Germinal center (tissue), 1 donor: ENCODE data around the gene CNIH1.
"Not testable (repeated sequence)": the region's sequence is repeated elsewhere in the genome, so short reads cannot be mapped to it uniquely, and the experiment has no call there.

ENCODE experiments used
- DNase-seq: peaks from one replicate; pipeline ENCODE4 v3.0.0; 2012; ENCODE audit warnings: mixed read lengths, low spot score

CNIH1 gene

DNA sequence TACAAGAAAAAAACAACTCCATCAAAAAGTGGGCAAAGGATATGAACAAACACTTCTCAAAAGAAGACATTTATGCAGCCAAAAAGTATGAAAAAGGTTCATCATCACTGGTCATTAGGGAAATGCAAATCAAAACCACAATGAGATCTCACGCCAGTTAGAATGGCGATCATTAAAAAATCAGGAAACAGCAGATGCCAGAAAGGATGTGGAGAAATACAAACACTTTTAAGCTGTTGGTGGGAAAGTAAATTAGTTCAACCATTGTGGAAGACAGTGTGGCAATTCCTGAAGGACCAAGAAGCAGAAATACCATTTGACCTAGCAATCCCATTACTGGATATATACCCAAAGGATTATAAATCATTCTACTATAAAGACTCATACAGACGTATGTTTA lies 60.6 kb downstream of the CNIH1 start:
- DNase-seq: not testable (repeated sequence)

DNA sequence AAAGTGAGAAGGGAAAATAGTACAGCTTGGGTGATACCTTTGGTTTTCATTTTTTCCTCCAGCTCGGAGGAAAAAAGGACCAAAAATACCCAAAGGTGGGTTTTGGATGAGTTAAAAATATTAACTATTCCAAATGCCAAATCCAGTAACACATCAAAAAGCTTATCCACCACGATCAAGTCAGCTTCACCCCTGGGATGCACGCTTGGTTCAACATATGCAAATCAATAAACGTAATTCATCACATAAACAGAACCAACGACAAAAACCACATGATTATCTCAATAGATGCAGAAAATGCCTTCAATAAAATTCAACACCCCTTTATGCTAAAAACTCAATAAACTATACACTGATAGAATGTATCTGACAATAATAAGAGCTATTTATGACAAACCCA lies 62.3 kb downstream of the CNIH1 start:
- not testable (repeated sequence) for DNase-seq

DNA sequence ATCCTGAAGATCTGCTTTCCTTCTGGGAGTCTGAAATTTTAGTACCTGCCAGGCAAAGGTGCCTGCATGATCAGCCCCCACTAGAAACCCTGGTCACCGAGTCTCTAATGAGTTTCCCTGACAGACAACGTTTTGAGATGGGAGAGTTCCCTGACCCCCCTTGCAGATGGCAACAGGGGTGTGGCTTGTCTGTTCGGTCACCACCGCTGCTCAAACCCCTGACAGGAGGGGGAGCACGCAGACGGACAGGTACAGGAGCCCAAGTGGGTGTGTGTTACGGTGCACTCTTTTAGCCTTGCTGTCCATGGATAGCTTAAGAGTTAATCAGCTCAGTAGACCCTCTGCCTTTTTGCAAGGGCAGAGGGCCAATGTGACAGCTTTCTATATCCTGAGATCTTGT lies 63.7 kb downstream of the CNIH1 start:
- DNase-seq: no peak

DNA sequence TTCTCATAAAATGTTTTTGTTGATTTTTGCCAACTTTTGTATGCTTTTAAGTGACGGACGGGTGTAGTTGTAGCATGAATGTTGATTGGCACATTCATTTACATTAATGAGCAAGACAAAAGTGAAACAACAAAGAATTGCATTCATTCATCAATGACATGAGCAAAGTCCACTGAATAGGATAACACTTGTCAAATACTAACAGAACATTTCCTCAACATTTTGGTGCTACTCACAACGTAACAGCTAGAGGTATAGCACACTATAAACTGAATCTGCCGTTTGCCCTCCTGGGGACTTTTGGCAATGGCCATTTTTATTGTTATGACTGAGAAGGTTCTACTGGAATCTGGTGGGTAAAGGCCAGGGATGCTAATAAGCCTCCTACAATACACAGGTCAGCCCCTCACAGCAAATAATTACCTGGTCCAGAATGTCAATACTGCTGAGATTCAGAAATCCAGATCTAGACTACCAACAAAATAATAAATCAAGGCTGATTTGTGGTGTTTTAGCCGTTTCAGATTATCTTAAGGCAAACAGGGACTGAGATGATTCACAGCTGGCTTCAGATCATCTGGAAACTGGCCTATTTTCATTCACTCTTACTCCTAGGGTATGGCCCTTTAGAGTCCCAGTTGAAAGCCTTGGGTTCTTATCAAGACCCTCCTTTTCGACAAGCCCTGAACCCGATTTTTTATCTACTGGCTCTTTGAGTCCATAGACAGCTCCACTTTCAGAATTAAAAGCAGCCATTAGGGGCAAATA lies 66.9 kb downstream of the CNIH1 start:
- no peak for DNase-seq
